NCI-H774 (cell line): ENCODE results near the gene BTBD19.
"Not testable (repeated sequence)": the region's sequence is repeated elsewhere in the genome, so short reads cannot be mapped to it uniquely, and the experiment has no call there.

Experiments used
- DNase-seq: peaks from one replicate; lab custom pipeline; 2025; lab: John Stamatoyannopoulos, UW

Gene BTBD19

DNA sequence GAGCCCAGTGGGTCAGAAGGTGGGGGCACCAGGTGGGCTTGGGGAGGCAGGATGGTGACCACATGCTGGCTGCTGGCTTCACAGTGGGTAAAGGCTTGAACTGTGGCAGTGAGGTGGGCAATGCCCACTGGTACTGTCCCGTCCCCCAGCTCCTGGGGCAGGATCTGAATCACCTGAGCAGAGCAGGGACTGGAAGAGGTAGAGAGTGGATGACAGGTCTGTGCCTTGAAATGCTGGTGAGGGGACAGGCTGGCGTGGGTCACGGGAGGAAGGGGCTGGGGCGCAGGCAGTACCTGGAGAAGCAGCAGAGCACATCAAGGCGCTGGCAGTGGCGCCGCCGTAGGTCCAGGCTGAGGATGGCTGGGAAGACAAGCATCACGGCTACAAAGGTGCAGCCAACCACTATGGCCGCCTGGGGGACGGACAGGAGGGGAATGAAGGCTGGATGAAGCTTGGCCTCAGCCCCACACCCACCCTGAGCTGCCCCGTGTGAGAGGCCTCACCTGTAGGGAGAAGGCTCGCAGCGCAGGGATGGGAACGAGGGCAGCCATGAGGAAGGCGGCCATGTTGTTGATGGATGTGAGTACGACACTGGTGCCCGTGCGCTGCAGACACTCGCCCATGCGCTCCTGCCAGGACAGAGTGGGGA is 19.8 kb downstream of the BTBD19 start:
- no peak for DNase-seq

DNA sequence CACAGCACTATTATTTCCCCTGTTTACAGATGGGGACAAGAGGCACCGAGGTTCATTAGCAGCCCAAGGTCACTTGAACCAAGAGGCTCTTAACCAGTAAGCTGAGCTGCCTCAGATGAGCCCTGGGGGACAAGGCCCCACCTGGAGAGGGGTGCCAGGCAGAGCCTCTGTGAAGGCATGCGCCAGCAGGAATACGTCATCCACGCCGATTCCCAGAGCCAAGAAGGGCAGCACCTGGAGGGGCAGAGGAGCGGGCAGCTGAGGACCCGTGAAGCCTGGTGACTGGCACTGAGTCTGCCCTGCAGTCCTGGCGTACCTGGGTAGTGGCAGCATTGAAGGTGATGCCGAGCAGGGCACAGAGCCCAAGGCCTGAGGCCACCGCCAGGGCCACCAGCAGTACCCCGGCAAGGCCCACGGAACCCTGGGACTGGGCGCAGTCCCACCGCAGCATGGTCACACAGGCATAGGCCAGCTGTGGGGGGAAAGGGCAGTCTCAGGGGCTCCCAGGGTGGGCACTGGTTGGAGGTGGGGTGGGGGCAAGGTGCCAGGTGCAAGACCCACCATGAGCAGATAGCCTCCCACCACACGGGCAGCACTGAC is 20.6 kb downstream of the BTBD19 start:
- DNase-seq = no peak

DNA sequence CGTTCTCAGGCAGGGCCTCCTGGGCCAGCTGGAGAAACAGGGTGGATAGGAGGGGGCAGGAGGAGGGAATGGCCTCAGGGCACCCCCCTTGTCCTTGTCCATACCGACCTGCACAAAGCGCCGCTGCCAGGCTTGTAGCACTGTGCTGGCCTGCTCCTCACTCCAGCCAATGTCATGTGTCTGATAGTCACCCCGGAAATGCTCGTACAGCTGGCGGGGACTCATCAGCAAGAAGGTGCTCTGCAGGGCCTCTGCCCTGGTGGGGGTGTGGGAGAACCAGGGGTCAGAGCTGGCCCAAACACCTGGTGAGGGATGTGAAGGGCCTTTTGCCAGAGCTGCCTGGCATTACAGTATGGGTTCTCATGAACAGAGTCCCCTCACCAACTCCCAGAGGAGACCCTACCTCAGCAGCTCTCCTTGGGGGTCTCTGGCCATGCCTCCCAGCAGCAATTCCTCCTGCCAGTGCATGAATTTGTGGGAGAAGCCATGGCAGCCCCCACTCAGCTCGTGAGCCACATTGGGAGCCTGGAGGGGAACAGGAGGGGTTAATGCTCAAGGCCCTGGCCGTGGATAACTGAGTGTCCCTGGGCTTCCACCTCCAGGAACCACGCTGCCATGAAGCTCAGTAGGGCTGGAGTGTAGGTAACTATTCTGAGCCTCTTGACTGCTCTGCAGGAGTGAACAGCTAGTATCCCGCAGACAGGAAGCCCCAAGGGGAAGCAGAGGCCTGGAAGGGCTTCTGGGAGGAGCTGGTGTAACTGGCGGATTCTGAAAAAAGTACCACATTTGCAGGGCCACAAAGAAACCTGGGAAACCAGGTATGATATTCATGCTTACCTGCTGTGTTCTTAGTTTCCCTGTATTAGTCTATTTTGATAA is 21.4 kb downstream of the BTBD19 start:
- no peak for DNase-seq

DNA sequence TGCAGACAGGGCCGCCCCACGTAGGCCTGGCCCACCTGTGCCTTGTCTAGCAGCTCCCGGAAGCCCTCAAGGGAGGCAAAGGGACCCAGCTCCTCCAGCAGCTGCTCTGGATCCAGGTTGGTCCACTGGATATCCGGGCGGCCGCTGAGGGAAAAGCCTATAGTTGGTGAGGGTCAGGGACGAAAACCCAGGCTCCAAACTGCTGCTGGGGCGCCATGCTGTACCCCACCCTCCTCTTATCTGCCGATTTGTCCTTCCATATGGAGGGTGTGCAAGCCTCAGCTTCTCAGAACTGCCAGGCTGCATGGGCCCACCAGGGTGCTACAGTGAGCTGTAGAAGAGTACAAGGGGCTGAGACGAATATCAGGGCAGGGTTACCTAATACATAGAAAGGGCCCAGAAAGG is 22.6 kb downstream of the BTBD19 start:
- DNase-seq = no peak

DNA sequence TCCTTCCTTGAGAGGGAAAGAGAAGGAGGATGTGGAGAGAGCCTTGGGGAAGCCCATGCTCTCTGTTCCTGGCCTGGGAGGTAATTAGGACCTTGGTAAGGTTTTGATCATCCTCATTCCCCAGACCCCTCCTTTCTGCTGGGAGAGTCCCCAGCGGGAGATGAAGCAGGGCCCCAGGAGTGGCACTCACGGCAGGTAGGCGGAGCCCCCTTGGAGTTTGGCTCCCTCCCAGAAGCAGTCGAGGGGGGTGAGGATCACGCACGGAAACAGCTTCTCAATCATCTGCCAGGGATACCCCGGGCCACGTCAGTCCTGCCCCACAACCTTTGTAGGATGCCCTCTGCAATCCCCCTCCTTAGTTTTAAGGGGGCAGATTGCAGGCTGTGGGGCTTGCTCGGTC is 23.2 kb downstream of the BTBD19 start:
- no peak for DNase-seq

DNA sequence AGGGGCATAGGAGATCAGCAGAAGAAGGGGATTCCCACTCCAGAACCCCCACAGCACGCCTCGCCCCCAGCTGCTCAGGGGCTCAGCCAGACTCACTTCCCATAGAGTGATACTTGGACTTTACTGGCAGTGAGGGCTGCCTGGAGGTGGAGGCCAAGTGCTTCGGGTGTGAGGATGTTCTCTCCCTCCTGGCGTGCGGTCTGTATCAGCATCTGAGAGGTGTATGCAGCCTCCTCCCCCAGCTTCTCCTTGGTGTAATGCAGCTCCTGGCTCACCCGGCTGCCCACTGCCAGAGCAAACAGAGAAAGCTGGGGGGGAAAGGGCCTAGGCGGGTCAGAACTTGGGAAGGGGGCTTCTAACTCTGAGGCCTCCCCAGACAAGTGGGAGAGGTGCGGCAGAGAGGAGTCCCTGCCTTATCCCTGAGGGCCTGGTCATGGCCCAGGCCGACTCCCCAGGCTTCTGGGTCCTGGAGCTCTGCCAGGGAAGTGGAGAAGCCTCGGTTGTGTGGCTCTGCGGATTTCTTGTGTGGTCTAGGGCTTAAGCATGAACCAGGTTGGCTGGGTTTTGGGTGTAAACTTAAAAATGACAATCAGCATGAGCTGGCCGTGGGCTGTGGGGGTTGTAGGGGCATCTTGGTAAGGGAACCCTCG is 23.9 kb downstream of the BTBD19 start:
- no peak for DNase-seq

DNA sequence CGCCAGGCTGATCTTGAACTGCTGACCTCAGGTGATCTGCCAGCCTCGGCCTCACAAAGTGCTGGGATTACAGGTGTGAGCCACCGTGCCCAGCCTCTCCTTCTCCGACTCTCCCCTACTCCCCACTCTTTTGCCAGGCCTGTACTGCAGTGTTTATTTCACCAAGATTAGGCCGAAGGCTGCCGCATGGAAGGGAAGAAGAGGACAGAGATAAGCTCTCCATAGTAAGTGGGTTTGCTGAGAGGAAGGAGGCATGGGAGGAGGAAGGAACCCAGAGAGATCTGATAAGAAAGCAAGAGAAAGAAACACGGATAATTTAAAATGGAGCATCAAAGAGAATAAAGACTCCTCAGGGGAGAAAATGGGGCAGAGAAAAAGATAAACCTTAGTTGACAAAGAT is 26.0 kb downstream of the BTBD19 start:
- no peak for DNase-seq

DNA sequence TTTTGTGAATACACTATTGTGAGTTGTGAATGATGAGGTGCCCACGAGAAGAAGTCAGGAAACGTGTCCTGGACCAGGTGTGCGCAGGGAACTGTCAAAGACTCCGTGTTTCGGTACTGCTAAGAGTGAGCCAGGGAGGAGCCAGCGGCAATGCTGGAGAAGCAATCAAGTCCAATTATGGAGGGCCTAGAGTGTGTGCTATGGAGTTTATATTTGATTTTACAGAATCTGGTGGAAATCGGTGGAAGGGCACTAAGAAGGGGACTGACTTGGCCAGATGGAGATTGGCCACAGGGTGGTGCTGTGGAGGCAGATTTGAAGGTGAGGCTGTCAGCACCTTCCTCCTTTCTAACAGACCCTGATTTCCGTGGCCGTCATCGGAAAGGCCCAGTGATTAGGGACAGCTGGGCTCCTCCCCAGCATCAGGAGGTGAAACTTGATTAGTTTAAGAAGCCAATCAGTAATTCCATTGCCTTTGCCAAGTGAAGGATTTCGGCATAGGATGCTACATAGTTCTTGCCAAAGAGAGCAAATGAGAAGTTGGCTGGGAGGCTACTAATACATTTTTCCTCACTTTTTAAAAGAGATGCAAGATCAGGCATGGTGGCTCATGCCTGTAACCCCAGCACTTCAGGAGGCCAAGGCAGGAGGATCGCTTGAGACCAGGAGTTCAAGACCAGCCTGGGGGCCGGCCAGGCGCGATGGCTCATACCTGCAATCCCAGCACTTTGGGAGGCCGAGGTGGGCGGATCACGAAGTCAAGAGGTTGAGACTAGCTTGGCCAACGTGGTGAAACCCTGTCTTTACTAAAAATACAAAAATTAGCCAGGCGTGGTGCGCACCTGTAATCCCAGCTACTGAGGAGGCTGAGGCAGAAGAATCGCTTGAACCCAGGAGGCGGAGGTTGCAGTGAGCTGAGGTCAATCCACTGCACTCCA is 27.7 kb downstream of the BTBD19 start:
- peak; percentile 83 for DNase-seq

DNA sequence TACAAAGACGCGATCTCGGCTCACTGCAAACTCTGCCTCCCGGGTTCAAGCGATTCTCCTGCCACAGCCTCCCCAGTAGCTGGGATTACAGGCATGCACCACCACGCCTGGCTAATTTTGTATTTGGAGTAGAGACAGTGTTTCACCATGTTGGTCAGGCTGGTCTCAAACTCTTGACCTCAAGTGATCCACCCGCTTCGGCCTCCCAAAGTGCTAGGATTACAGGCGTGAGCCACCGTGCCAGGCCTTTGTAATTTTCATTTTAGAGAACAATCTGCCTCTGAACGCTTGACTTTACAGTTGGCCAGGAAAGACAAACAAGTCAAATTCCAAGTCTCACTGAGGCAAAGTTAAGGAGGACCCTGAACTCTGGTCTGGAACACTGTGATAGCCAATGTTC is 30.0 kb downstream of the BTBD19 start:
- DNase-seq = not testable (repeated sequence)

DNA sequence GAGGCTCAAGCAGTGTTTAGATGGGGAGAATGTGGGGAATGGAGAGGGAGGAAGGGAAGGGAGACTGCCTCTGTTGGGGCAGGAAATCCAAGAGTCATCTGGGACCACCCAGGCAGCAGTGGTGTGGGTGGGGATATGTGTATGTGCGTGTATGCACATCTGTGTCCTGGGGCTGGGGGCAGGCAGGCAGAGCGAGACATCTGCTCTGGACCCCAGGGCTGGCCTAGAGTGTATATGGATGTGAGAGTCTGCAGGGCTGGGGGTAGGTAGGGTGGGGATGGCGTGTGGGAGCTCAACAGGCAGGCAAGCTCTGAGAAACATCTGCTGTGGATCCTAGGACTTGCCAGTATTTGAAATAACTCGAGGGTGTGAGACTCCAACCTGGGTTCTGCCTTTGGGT is 31.3 kb downstream of the BTBD19 start:
- DNase-seq = no peak

DNA sequence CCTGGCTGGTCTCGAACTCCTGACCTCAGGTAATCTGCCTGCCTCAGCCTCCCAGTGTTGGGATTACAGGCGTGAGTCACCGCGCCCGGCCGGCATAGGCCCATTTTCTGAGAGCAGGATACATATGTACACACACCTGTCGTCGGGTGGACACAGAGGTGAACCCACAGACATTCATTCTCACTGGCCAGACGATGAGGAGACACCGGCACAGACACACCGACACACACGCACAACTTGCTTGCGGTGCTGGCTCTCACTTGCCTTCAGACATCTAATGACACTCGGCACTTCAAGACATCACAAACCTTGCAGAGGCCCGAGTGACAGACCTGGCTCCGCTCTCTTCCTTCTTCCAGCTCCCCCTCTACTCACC is 34.2 kb downstream of the BTBD19 start:
- DNase-seq = peak; percentile 39

DNA sequence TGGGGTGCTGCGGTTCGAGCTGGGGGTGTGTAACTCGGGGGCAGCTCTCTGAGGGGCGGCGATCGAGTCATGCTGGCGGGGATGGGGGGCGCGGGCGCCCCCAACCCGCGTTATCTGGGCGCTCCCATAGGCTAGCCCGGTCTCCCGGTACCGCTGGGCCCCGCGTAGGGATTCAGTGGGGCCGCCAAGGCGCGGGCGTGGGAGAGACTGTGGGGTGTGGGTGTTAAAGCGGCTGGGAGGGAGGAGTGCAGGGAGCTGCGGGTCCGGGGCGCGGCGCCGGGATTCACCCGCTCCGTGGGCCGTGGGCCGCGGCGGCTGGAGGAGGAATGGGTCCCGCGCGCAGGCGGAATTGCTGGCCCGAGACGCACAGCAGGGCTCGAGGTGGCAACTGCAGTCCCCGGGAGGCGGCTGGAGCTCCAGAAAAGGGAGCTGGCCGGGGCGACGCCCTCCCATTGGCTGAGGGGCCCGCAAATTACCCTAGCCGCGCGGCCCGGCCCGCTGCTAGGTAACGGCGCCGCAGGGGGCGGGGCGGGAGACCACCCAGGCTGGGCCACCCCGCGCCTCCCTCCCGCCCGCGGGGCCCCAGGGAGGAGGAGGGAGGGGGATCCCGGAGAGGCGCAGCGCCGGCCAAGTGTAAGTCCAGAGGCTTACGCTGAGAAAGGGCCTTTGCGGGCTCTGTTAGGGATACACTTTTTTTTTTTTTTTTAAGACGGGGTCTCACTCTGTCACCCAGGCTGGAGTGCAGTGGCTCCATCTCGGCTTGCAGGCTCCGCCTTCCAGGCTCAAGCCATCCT is 34.7 kb downstream of the BTBD19 start, which contains the start of gene PTCH2:
PTCH2 (minus strand) TSS at position 392 of the 794 bp plus-strand sequence; CDS start at position 71, 321 bp downstream.
- peak; percentile 79 for DNase-seq

DNA sequence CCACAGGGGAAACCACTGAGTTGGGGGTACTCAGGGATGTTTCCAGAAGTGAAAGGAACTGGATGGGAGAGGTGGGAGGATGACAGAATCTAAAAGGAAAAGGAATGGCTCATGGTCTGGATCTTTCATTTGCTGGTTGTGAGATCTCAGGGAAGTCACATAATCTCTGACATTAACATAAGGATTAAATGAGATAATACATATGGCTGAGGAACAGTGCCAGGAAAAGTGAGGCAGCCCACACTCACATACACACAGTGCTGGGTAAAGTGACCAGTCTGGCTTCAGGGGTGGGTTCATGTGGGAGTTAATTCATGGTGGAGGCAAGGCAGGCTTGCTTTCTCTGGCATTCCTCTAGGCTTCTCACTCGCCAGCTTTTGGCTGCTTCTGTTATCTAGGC is 38.7 kb downstream of the BTBD19 start:
- no peak for DNase-seq

DNA sequence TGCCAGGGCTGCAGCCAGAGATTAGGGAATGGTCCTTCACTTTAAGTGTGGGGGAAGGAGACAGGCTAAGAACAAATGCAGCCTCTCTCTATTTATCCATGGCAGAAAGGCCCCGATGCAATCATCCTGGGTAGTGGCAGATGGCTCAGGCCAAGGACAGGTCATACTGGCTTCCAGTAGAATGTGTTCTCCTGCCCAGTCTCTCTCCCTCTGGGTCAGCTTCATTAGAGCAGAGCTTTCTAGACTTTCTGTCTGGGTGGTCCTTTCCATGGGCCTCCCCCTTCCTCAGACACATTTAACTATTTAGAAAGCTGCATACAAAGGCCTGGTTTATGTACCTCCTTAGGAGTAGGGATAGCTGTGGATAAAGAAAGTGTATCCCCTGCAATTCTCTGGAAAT is 39.5 kb downstream of the BTBD19 start:
- no peak for DNase-seq

DNA sequence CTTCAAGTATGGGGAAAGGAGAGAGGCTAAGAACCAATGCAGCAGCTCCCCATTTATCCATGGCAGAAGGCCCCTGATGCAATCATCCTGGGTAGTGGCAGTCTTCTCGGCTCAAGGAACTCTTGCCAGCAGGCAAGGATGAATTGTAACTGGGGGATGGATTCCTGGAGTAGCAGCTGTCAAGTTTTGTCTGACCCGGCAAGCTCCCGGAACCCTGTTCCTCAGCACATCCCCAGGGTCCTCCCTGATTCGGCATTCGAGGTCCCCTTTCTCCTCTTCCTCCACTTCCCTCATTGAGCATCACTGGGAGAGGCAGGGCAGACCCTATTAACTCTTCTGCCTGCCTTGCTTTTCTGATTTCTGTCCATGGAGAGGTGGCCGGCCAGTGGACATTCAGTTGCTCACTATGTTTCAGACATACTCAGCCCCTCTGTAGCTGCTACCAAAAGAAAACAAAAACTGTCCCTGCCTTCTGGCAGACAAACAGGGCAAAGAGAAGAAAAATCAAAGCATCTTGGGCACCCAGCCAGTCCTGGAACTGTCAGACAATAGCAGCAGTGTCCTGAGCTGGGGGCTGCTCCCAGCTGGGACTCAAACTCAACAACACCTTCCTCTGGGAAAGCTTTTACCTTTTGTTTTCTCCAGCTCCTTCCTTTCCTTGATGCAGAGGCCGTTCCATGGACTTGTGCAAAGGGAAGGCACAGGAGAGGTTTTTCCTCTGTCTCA is 40.3 kb downstream of the BTBD19 start:
- no peak for DNase-seq

DNA sequence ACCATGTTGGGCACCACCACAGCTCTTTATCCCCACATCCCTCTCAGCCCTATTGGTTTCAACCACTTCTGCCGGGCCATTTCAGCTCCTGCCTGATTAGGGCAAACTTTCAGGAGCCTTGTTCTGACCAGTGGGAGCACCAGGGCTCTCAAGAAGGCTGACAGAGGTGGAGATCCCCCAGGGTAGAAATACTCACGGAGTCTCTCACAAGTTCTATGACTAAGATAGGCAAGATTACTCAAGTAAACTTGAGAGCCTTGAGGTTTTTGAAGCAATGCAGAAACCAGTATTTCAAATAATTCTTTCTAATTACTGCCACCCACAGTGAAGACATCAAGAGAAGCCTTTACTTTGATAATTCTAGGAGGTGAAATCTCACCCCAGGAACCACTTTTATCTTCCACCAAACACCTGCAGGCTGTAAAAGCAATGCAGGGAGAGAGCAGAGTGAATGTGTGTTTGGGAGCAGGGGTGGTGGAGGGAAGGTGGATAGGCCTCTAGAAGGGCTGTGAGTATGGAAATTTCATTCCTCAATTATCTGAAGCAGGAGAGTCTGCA is 41.3 kb downstream of the BTBD19 start:
- DNase-seq = no peak

DNA sequence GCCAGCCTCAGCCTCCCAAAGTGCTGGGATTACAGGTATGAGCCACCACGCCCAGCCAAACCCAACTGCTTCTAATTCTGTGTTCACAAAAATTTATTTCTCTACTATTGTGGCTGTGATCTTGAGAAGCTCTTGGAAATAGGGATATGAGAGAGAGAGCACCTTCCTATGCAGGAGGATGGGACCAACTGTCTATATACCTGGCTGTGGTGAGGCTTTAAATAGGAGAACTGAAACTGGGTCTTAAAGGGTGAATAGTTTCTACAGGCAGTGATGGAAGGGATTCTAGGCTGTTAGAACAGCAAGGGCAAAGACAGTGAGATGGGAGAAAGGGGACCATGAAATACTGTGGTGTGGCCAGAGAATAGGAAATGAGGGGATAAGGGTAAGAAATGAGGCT is 43.0 kb downstream of the BTBD19 start:
- DNase-seq = no peak

DNA sequence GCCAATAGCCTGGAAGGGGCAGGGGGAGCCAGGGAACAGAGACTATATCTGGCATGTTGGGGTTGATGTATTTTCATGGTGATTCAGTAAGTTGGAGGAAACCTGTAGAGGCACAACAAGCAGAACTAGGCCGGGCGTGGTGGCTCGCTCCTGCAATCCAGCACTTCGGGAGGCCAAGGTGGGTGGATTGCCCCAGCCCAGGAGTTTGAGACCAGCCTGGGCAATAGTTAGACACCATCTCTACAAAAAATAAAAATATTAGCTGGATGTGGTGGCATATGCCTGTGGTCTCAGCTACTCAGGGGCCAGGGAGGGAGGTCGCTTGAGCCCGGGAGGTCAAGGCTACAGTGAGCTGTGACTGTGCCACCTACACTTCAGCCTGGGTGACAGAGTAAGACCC is 44.9 kb downstream of the BTBD19 start:
- no peak for DNase-seq

DNA sequence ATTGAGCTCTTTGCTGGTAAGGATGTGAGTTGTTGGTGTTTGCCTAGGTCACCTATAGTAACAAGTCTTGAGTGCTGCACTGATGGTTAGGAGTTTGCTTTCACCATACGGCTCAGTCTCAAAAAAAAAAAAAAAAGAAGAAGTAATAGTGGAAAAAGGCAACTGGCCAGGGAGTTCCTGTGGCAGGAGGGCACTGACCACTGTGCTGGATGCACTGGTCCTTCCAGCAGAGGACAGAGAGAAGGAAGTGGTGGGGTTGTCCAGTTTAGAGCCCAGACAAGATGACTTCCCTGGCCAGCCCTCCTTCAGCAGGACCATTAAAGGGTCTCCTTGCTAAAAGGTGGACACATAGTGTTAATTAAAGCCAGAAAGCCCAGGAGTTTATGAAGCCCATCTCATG is 46.6 kb downstream of the BTBD19 start:
- DNase-seq = no peak

DNA sequence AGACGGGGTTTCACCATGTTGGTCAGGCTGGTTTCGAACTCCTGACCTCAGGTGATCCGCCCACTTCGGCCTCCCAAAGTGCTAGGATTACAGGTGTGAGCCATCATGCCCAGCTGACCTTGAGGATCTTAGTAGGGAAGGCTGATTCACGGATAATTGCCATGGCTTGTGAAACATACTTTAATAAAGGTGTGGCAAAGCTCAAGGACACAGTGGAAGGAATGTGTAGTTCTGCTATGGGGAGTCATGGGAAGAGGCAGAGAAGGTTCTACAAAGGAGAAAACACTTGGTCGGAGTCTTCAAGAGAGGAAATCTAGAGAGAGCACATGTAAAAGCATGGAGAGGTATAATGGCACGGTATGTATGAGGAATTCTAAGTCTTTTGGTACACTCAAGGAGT is 47.4 kb downstream of the BTBD19 start:
- no peak for DNase-seq
